GM21737 (cell line): ENCODE results near the gene SF3B5.
"Not testable (repeated sequence)": the region's sequence is repeated elsewhere in the genome, so short reads cannot be mapped to it uniquely, and the experiment has no call there.

ENCODE experiments used
- ATAC-seq: cut with Tn5 transposase; IDR thresholded peaks from one replicate; pipeline ENCODE4 v1.9.1; 2021; ENCODE audit warnings: mild to moderate bottlenecking, moderate library complexity; ENCODE audit not compliant: unreplicated experiment

The SF3B5 gene

DNA sequence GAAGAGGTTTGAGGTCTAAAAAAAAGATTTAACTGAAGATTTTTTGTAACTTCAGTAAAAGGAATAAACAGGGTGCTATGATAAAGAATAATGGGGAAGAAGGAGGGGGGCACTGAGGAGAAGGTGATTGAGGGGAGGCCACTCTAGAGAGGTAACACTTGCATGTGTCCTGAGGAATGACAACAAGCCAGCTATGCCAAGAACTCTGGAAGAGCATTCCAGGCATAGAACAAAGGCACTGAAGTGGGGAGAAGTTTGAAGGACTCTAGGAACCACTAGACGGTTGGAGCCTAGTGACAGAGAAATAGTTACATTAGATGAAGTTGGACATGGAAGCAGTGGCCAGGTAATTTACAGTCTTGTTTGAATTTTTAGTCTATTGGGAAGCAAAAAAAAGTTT is 10.8 kb upstream of the SF3B5 start:
- no peak for ATAC-seq

DNA sequence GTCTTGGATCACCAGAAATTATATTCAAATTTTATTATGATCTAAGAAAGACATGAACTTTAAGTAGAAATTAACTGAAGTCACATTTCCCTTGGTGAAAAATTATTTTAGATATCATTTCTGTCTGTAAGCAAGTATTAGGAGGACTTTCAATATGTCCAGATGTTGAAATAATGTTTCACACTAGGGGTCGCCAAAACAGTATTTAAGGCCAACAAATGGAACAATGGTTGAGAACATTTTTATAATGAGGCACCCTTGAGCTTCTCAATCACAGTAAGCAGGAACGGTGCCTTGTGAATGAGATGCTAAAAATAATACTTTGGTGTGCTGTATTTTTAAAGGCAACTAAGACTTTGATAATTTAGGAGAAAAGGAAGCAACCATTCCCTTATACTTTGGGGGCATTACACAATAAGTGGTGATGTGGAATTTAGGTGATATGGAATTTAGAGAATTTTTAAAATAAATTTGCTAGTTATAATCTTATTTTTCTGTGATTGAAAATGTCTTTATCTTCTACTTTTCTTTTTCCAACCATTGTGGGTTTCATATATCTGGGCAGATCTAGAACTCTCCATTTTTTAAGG is 9.6 kb upstream of the SF3B5 start:
- peak; percentile 83 for ATAC-seq

GRCh38 chr6:144104488-144104887 is 9.1 kb upstream of the SF3B5 start:
- no peak for ATAC-seq

DNA sequence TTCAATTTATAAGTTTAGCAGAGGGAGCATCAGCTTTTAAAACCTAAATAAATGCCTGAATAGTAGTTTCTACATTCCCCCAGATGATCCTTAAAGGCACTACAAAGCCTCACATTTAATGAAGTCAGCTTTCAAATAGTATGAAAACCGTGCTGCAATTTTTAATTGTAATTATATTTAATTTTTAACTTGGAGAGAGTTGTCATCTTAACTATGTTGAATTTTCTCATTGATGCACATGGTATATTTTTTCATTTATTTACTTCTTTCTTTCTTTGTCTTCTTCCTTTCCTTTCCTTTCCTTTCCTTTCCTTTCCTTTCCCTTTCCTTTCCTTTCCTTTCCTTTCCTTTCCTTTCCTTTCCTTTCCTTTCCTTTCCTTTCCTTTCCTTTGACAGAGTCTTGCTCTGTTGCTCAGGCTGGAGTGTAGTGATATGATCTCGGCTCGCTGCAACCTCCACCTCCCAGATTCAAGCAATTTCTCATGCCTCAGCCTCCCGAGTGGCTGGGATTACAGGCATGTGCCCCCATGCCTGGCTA is 7.7 kb upstream of the SF3B5 start:
- no peak for ATAC-seq

DNA sequence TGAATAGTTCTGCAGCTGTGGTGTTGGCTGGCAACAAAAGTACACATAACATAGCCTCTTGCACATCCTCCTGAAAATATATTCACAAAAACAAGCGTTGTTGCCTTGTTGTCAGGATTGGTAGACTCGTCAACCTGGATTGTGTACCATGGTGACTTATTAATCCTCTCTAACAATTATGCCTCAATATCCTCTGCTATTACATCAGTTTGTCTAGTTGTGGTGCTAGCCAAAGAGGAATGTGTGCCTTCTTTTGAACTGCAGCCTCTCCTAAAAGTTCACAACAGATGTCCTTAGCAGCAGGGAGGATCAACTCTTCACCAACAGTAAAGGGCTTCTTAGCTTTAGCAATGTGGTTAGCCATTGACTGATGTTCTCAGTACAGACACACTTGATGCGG is 3.6 kb upstream of the SF3B5 start:
- ATAC-seq = no peak

- peak; percentile 1 for ATAC-seq
Measured at GRCh38 chr6:144094731-144095133, 641 bp downstream of the SF3B5 start.

DNA sequence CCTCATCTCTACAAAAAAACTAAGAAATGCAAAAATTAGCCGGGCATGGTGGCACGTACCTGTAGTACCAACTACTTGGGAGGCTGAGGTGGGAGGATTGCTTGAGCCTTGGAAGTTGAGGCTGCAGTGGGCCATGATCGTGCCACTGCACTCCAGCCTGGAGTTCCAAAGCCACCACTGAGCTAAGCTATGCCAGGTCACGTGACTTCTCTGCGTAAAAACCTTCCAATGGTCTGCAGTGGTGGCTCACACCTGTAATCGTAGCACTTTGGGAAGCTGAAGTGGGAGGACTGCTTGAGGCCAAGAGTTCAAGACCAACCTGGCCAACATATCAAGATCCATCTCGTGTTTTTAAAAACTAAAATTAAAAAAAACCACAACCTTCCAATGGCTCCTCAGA is 1.7 kb downstream of the SF3B5 start:
- no peak for ATAC-seq

GRCh38 chr6:144093236-144093635 is 2.1 kb downstream of the SF3B5 start:
- no peak for ATAC-seq

- no peak for ATAC-seq
Measured at GRCh38 chr6:144090384-144090783, 5.0 kb downstream of the SF3B5 start.

DNA sequence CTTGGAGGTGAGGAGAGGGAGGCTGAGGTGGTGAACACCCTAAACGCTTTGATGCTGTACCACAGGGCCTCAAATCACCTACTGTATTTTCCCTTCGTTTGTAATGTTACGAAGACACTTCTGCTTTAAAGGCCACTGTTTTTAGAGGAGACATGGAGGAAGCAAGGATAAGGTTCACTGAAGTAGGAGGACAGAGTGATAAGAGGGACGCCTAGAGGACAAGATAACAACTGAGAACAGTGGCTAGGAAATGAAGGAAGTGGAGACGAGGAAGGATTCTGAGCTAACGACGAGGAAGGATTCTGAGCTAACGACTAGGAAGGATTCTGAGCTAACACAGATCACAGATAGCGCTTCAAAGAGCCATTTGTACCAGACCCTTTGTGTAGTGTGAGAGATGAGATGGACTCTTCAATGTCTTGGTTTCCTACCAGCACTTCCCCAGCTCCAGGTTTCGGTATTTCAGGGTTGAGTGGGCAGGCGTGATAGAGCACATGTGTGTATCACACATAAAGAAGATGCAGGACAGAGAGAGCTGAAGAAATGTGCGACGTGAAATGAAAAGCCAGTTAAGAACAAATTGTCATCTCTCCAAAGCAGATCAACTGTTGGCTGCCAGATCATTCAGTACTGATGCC is 7.5 kb downstream of the SF3B5 start:
- ATAC-seq = no peak

DNA sequence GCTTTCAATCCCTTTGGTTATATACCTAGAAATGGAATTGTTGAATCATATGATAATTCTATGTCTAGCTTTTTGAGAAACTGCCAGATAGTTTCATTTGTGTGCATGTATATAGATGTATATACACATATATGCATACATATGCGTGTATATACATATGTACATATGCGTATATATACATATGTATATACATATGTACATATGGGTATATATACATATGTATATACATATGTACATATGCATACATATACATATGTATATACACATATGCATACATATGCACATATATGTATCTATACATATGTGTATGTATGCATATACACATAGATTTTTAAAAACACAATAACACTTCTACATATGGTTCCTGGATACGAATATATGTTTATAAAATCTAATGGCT is 8.4 kb downstream of the SF3B5 start:
- no peak for ATAC-seq

DNA sequence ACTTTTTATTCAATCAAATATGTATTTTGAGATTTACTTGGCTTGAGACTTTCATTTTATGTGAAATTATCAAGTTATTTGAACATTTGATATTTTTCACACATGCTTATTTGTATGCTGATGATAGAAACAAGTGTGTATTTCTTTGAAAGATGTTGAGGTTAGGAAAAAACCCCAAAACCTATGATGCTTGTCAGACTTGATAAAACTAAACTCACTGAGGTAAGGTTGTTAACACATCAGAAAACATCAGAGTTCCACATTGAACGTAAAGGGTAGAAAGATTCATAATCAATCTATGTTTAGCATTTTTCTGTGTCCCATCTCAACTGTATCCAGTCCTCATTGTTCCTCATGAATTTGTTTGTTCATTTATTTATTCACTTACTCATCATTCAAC is 12.2 kb downstream of the SF3B5 start:
- no peak for ATAC-seq

DNA sequence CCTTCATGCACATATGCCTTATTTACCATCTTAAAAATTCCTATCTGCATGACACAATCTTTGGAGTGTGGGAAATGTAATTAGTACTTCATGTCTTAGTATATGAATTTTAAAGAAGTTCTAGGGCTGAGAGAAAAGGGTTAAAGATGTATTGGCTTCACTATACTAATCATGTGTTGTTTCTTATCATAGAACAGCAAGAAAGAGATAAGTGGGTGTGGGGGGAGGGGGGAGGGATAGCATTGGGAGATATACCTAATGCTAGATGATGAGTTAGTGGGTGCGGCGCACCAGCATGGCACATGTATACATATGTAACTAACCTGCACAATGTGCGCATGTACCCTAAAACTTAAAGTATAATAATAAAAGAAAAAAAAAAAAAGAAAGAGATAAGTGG is 13.0 kb downstream of the SF3B5 start:
- ATAC-seq = not testable (repeated sequence)

DNA sequence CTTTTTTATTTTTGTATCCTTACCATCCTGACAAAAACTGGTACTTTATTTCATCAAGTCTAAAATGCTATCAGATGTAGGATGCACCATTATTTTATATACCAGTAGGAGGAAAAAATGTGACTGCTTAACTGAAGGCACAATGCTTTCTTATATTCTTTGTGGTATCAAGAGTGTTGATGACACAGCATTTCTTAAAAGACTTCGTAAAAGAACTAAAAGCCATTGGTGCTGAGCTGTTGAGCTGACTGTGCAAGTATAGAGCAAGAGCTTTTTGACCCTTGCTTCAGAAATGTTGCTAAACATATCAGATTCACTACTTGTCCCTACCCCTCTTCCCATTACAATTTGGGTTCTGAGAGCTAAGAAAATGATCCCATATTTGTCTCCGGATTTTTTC is 17.5 kb downstream of the SF3B5 start:
- ATAC-seq = no peak

DNA sequence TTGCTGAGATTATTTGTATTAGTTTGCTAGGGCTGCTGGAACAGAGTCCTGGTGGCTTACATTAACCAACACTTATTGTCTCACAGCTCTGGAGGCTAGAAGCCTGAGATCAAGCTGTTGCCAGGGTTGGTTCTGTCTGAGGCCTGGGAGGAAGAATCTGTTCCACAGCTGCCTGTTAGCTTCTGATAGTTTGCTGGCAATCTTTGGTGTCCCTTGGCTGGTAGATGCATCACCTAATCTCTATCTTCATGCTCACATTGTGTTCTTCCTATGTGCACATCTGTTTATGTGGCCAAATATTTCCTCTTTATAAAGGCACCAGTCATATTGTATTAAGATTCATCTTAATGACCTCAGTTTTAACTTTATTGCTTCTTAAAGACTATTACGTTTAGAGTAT is 19.5 kb downstream of the SF3B5 start:
- ATAC-seq = no peak

DNA sequence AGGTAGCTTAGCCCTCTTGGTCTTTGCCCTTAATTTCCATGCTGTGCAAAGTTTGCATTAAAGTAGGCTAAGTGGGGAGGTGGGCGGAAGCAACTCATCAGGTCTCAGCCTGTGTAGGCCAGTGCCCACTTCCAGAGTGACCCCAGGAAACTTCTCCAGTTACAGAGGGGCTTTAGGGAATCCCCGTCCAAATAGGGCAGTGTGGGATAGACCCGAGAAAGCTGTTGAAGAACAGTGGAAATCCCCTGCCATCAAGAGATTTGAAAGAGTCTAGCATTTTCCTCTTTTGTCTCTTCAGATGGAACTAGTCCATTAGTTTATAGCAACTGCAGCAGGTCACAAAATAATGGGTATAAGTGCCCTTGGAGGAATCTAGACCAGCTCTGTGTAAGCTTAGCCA is 20.2 kb downstream of the SF3B5 start:
- ATAC-seq = no peak

DNA sequence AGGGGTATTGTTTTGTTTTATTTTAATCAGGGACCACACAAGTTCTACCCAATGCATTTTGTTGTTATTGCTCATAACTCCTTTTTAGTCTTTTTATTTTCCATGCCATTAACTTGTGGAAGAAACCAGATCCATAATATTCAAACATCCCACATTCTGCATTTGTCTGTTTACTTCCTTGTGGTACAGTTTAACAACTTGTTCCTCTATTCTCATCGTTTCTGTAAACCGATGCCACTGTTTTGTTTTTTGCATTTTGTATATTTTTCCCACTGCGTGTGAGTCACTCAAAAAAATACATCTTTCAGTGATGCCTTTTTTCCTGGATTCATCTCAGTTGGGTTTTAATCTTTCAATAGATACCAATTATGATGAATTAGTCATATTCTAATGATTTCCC is 22.3 kb downstream of the SF3B5 start:
- ATAC-seq = no peak

DNA sequence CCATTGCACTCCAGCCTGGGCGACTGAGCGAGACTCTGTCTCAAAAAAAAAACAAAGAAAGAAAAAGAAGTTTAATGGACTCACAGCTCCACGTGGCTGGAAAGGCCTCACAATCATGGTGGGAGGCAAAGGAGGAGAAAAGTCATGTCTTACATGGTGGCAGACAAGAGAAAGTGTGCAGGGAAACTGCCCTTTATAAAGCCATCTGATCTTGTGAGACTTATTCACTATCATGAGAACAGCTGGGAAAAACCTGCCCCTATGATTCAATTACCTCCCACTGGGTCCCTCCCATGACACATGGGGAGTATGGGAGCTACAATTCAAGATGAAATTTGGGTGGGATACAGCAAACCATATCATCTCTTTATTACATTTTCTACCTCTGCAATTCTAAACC is 25.9 kb downstream of the SF3B5 start:
- ATAC-seq = no peak

- no peak for ATAC-seq
Measured at GRCh38 chr6:144068794-144069193, 26.6 kb downstream of the SF3B5 start.

DNA sequence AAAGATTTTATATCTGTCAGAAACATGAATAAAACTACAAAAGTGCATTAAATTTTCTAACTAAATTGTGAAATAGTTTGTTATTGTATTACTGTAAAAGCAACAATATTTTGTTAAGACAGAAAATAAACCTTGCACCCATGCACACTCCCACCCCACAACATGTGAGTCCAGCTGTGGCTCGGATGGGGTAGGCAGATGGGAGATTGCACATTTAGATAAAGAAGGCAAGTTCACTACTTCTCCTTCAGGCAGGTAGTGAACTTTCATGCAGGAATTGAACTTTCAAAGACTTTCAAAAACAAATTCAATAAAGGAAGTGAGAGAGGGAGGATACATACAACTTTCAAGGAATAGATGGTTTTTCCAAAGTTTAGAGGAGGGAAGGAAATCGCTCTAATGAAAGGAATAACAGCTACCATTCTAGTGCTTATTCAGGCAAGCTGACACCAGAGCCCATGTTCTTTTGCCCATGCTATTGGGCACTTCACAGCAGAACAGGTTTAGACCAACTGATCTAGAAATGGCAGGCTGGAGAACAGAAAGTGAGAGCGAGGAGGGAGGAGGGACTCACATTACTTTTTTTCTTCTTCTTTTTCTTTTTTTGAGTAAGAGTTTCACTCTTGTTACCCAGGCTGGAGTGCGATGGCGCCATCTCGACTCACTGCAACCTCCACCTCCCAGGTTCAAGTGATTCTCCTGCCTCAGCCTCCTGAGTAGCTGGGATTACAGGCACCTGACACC is 28.5 kb downstream of the SF3B5 start:
- peak; percentile 33 for ATAC-seq

DNA sequence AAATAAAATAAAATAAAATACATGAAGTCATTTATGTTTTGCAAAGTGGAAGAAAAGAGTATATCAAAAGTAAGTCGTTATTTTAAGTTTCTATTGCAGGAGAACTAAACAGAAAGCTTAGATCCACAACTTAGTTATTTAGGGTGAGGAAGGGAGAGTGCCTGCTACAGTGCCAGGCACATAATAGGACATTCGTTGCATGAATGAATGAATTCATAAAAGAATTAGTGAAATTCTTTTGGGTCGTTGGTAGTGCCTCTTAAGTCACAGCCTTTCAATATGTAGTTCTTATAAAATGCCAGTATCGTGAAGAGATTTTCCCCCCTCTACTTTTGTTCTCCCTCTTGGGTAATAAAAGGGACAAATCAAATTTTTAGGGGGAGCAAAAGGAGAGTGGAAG is 29.1 kb downstream of the SF3B5 start:
- no peak for ATAC-seq

DNA sequence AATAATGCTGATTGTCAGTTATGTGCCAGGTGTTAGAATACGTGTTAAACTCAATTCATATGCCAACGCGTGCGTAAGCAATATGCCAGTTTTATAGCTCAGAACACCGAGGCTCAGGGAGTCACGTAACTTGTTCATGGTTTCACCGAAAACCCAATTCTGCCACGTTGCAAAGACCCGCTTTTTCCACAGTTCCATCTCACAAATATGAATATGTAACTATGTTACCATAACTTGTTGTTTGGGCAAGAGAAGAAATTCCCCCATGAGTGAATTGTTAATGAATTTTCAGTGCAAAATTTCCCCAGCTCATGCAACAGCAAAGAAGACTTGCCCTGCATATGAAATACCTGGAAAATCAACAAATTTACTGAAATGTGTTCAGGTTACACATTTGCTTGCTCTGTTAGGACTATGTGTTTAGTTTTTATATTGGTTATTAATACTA is 30.1 kb downstream of the SF3B5 start:
- ATAC-seq = no peak
